ENCODE measurements around the gene INPP5B. TPM values are rescaled to one million over a fixed set of nuclear protein-coding genes. Genes with fewer than 3 reads are reported as not detected.
"Not testable (repeated sequence)": the region's sequence is repeated elsewhere in the genome, so short reads cannot be mapped to it uniquely, and the experiment has no call there.

The INPP5B gene
- total RNA-seq, result 50.4 TPM

- DNase-seq (ENCODE audit: low read depth in 2 of 3, low spot score in 2 of 3), result peak in 2 of 3 donors; percentile 77 to 83
Measured at GRCh38 chr1:37946703-37947360, at the start of gene INPP5B. INPP5B (minus strand) TSS chr1:37947053; CDS start chr1:37946308, 745 bp downstream.

GRCh38 chr1:37995751-37996345, 49.0 kb upstream of the INPP5B start:
- peak in 1 of 3 donors; percentile 47 for DNase-seq (ENCODE audit: low read depth in 2 of 3, low spot score in 2 of 3)

GRCh38 chr1:37994886-37995566, 48.2 kb upstream of the INPP5B start:
- no peak for DNase-seq (ENCODE audit: low read depth in 2 of 3, low spot score in 2 of 3)

- DNase-seq (ENCODE audit: low read depth in 2 of 3, low spot score in 2 of 3), result peak in 1 of 3 donors; percentile 38
Measured at GRCh38 chr1:37989361-37989930, 42.6 kb upstream of the INPP5B start.

- DNase-seq (ENCODE audit: low read depth in 2 of 3, low spot score in 2 of 3), result no peak
Measured at GRCh38 chr1:37987679-37988078, 40.8 kb upstream of the INPP5B start.

- no peak for DNase-seq (ENCODE audit: low read depth in 2 of 3, low spot score in 2 of 3)
Measured at GRCh38 chr1:37983546-37983945, 36.7 kb upstream of the INPP5B start.

GRCh38 chr1:37978541-37978940, 31.7 kb upstream of the INPP5B start:
- no peak for DNase-seq (ENCODE audit: low read depth in 2 of 3, low spot score in 2 of 3)

- DNase-seq (ENCODE audit: low read depth in 2 of 3, low spot score in 2 of 3), result peak in 2 of 3 donors; percentile 34 to 67
Measured at GRCh38 chr1:37975083-37975482, 28.2 kb upstream of the INPP5B start.

GRCh38 chr1:37974567-37974966, 27.7 kb upstream of the INPP5B start:
- DNase-seq (ENCODE audit: low read depth in 2 of 3, low spot score in 2 of 3), result no peak

GRCh38 chr1:37973684-37974083, 26.8 kb upstream of the INPP5B start:
- not testable (repeated sequence) for DNase-seq (ENCODE audit: low read depth in 2 of 3, low spot score in 2 of 3)

- DNase-seq (ENCODE audit: low read depth in 2 of 3, low spot score in 2 of 3), result no peak
Measured at GRCh38 chr1:37965301-37965700, 18.4 kb upstream of the INPP5B start.

GRCh38 chr1:37964106-37964505, 17.3 kb upstream of the INPP5B start:
- not testable (repeated sequence) for DNase-seq (ENCODE audit: low read depth in 2 of 3, low spot score in 2 of 3)

GRCh38 chr1:37958690-37959089, 11.8 kb upstream of the INPP5B start:
- DNase-seq (ENCODE audit: low read depth in 2 of 3, low spot score in 2 of 3), result no peak

- no peak for DNase-seq (ENCODE audit: low read depth in 2 of 3, low spot score in 2 of 3)
Measured at GRCh38 chr1:37955685-37956084, 8.8 kb upstream of the INPP5B start.

GRCh38 chr1:37954316-37954971, 7.6 kb upstream of the INPP5B start:
- DNase-seq (ENCODE audit: low read depth in 2 of 3, low spot score in 2 of 3), result peak in 1 of 3 donors; percentile 7

GRCh38 chr1:37952738-37953137, 5.9 kb upstream of the INPP5B start:
- no peak for DNase-seq (ENCODE audit: low read depth in 2 of 3, low spot score in 2 of 3)

GRCh38 chr1:37951783-37952624, 5.2 kb upstream of the INPP5B start:
- no peak for DNase-seq (ENCODE audit: low read depth in 2 of 3, low spot score in 2 of 3)

GRCh38 chr1:37951041-37951782, 4.4 kb upstream of the INPP5B start:
- no peak for DNase-seq (ENCODE audit: low read depth in 2 of 3, low spot score in 2 of 3)

- DNase-seq (ENCODE audit: low read depth in 2 of 3, low spot score in 2 of 3), result no peak
Measured at GRCh38 chr1:37949524-37950152, 2.8 kb upstream of the INPP5B start.

Data from hematopoietic multipotent progenitor cell (in vitro differentiated cells).